Activated B cell treated with CpG ODN at 0.5 μM for 24 hours (primary cell): ENCODE results near the gene SIRT6. TPM values are rescaled to one million over a fixed set of nuclear protein-coding genes. Genes with fewer than 3 reads are reported as not detected.
"Not testable (repeated sequence)": the region's sequence is repeated elsewhere in the genome, so short reads cannot be mapped to it uniquely, and the experiment has no call there.

Experiments
- ATAC-seq: fragments of 200-7000 bp; cut with Tn5 transposase; one replicate; pipeline ENCODE4 v1.10.0; 2021; ENCODE audit warnings: low read depth, mild to moderate bottlenecking, moderate library complexity
- CTCF ChIA-PET: fragments of 350-600 bp; sonication (Branson Sonifier 250); formaldehyde crosslinking; loops from one replicate; lab custom pipeline; 2021; ENCODE audit warnings: antibody characterized with exemption; lab: Charles Lee
- POLR2A ChIA-PET: fragments of 350-600 bp; sonication (Branson Sonifier 250); formaldehyde crosslinking; loops from one replicate; lab custom pipeline; 2021; ENCODE audit warnings: antibody characterized with exemption; lab: Charles Lee
- DNase-seq: peaks from one replicate; pipeline ENCODE4 v3.0.0; 2022
- H3K27ac Mint-ChIP-seq: one replicate; pipeline ENCODE4 v1.8.0; 2020; ENCODE audit warnings: mixed read lengths
- H3K27me3 Mint-ChIP-seq: one replicate; pipeline ENCODE4 v1.8.0; 2021; ENCODE audit warnings: mixed read lengths
- H3K36me3 Mint-ChIP-seq: one replicate; pipeline ENCODE4 v1.8.0; 2021; ENCODE audit warnings: low read depth, mixed read lengths
- H3K4me1 Mint-ChIP-seq: one replicate; pipeline ENCODE4 v1.8.0; 2021; ENCODE audit warnings: mixed read lengths
- H3K4me3 Mint-ChIP-seq: one replicate; pipeline ENCODE4 v1.8.0; 2020; ENCODE audit warnings: mild to moderate bottlenecking, mixed read lengths
- H3K9me3 Mint-ChIP-seq: one replicate; pipeline ENCODE4 v1.8.0; 2020; ENCODE audit warnings: mixed read lengths
- intact Hi-C: fragments of 100-400 bp; cut with micrococcal nuclease; formaldehyde crosslinking; loops from one replicate; pipeline ENCODE4 v1.15.1; 2024
- total RNA-seq: library from RNA; stranded (reverse); gene quantifications from 2 replicates; pipeline ENCODE4 v1.2.3, GENCODE V29; 2022
- TF ChIP-seq, protein P1 (sequence below): fragments of 200-600 bp; IDR thresholded peaks from one replicate; pipeline ENCODE4 v1.8.0; 2022; ENCODE audit warnings: antibody characterized with exemption, mild to moderate bottlenecking

Gene SIRT6
- total RNA-seq, 1 donor from 2014 or later, result 34.1 TPM

DNA sequence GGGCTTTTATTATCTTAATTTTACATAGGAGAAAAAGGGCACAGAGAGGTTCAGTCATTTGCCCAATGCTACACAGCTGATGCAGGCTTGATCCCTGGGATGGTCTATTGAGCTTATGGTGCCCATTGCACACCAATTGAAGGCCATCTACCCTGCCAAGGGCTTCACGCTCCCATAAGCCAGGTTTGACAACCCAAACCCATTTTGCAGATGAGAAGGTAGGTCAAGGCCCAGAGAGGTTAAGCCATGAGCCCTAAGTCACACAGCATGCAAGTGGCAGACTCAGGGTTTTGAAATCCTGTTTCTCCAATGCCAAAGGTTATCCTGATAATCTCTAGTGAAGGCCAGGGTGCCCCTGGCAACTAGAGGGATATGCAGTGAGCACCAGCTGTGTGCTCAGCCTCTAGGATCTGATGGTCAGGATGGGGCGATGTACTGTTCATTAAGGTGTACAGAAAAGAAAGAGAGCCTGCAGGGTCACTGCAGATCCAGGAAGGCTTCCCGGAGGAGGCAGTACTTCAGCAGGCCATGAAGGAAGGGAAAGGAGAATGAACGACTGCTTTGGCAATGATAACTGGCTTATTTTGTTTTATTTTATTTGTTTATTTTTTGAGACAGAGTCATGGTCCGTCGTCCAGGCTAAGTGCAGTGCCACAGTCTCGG lies 20.8 kb downstream of the SIRT6 start:
- TF ChIP-seq, protein P1, sequence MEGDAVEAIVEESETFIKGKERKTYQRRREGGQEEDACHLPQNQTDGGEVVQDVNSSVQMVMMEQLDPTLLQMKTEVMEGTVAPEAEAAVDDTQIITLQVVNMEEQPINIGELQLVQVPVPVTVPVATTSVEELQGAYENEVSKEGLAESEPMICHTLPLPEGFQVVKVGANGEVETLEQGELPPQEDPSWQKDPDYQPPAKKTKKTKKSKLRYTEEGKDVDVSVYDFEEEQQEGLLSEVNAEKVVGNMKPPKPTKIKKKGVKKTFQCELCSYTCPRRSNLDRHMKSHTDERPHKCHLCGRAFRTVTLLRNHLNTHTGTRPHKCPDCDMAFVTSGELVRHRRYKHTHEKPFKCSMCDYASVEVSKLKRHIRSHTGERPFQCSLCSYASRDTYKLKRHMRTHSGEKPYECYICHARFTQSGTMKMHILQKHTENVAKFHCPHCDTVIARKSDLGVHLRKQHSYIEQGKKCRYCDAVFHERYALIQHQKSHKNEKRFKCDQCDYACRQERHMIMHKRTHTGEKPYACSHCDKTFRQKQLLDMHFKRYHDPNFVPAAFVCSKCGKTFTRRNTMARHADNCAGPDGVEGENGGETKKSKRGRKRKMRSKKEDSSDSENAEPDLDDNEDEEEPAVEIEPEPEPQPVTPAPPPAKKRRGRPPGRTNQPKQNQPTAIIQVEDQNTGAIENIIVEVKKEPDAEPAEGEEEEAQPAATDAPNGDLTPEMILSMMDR, result no peak
- ATAC-seq (no peak), DNase-seq (no peak)
- peaks cover 2% of the 10 kb centered on the region for H3K27me3 Mint-ChIP-seq
- ChIA-PET CTCF (no interaction called here), POLR2A (no interaction called here)
- intact Hi-C loops, result no loop called here
- no peak overlapping the region for H3K27ac Mint-ChIP-seq
- H3K4me1 Mint-ChIP-seq, result no peaks in the 10 kb centered on the region
- no peaks in the 10 kb centered on the region for H3K9me3 Mint-ChIP-seq
- no peak overlapping the region for H3K4me3 Mint-ChIP-seq
- no peaks in the 10 kb centered on the region for H3K36me3 Mint-ChIP-seq

DNA sequence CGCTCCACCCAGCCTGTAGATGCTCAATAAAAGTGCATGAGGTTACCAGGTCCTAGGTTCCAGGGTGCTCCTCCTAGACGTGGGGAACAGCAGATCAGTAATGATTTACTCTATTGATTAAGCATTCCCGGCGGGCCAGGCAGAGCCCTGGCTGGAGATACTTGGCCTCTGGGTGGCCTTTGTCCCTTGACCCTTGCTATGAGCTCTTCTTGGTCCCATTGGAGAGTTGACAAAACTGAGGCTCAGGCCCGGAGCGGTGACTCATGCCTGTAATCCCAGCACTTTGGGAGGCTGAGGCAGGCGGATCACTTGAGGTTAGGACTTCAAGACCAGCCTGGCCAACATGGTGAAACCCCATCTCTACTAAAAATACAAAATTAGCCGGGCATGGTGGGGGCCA lies 24.4 kb downstream of the SIRT6 start:
- ATAC-seq, H3K27ac Mint-ChIP-seq, H3K4me1 Mint-ChIP-seq, CTCF ChIA-PET, H3K4me3 Mint-ChIP-seq, DNase-seq, H3K36me3 Mint-ChIP-seq, intact Hi-C loops, H3K9me3 Mint-ChIP-seq, H3K27me3 Mint-ChIP-seq: not testable (repeated sequence)
- POLR2A ChIA-PET, result interaction anchor here (0.8 kb wide), 1 partner anchor 11 kb away, joined by 6 read pairs; no protein-coding TSS in a partner anchor

DNA sequence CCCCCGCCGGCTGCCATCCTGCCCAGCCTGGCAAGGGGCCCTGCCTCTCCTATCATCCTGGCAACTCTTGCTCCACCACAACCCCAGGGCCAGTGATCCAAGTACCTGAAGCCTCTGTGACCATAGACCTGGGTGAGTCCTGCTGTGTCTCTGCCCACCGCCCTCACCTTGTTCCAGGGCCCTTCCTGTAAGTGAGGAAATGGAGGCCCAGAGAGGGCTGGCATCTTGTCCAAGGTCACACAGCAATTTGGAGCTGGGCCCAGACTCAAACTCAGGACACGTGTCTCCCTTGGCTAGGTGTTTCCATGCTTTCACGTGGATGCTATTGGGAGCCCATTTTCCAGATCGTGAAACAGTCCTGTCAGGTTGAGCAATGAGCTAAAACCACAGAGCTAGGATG lies 25.2 kb downstream of the SIRT6 start:
- Mint-ChIP-seq H3K27me3 (peaks cover 13% of the 10 kb centered on the region), H3K27ac (no peak overlapping the region), H3K9me3 (no peaks in the 10 kb centered on the region), H3K4me3 (no peak overlapping the region), H3K36me3 (no peaks in the 10 kb centered on the region), H3K4me1 (no peaks in the 10 kb centered on the region)
- POLR2A ChIA-PET, result no interaction called here
- intact Hi-C loops, result no loop called here
- CTCF ChIA-PET, result no interaction called here
- DNase-seq, result no peak
- TF ChIP-seq, protein P1, result no peak
- no peak for ATAC-seq

DNA sequence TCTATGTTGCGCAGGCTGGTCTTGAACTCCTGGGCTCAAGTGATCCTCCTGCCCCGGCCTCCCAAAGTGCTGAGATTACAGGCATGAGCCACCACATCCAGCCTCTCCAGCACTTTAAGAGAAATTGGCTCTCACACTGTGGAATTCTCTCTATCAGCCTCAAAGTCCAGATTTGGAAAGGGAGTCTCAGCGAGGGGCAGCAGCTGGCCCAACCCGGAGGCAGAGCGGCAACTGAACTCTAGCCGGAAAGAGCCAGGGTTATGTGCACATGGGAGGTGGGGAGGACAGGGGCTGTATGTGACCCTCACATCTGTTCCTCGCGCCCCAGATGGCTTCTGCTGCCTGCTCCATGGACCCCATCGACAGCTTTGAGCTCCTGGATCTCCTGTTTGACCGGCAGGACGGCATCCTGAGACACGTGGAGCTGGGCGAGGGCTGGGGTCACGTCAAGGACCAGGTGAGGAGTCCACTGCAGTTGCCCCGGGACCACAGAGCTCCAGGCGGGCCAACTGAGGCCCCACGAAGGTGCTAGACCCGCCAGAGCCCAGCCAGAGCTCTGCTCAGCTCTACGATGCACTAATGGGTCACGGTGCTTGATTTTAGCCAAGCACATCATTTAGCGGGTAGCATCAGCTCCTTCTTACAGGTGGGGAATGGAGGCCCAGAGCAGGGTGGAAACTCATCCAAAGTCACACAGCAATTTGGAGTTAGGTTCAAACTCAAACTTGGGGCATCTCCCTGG lies 27.6 kb downstream of the SIRT6 start:
- ChIA-PET POLR2A (interaction anchor here (0.8 kb wide), 1 partner anchor 14 kb away, joined by 4 read pairs; no protein-coding TSS in a partner anchor), CTCF (interaction anchor here (0.9 kb wide), 1 partner anchor 15 kb away, joined by 3 read pairs; no protein-coding TSS in a partner anchor)
- no peak for DNase-seq
- no peak overlapping the region for H3K4me3 Mint-ChIP-seq
- TF ChIP-seq, protein P1, result no peak
- no peak overlapping the region for H3K27ac Mint-ChIP-seq
- H3K36me3 Mint-ChIP-seq, result no peaks in the 10 kb centered on the region
- peaks cover 19% of the 10 kb centered on the region for H3K27me3 Mint-ChIP-seq
- ATAC-seq, result no peak
- intact Hi-C loops, result no loop called here
- no peaks in the 10 kb centered on the region for H3K9me3 Mint-ChIP-seq
- H3K4me1 Mint-ChIP-seq, result no peaks in the 10 kb centered on the region

DNA sequence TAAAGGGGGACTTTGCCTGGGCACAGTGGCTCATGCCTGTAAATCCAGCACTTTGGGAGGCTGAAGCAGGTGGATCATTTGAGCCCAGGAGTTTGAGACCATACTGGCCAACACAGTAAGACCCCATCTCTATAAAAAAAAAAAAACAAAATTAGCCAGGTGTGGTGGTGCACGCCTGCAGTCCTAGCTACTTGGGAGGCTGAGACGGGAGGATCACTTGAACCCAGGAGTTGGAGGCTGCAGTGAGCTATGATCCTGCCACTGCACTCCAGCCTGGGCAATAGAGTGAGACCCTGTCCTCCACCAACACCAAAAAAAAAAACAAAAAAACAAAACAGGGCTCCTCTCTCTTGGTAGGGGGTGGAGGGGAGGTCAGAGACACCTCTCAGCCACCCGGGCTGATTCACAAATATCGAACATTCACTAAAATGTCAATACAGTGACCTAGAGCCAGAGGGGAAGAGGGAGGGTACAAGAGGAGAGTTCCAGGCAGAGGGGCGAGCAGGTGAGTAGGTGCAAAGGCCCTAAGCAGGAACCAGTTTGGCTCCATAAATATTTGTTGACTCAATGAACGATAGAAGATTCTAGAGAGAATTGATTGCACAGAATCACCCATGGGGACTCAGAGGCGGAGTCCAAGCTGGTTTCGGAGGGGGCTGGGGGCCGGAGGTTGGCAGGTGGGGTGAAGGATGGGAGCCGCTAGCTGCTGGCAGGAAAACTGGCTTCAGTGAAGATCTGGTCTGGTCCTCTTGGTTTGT lies 29.9 kb downstream of the SIRT6 start:
- ChIA-PET CTCF (no interaction called here), POLR2A (no interaction called here)
- DNase-seq (no peak), ATAC-seq (no peak)
- Mint-ChIP-seq H3K4me1 (no peaks in the 10 kb centered on the region), H3K36me3 (no peaks in the 10 kb centered on the region), H3K4me3 (no peak overlapping the region), H3K9me3 (no peaks in the 10 kb centered on the region), H3K27me3 (peaks cover 23% of the 10 kb centered on the region), H3K27ac (no peak overlapping the region)
- intact Hi-C loops, result no loop called here
- TF ChIP-seq, protein P1, result no peak
